Fibroblast of lung (primary cell): ENCODE measurements around the gene NCOA7.

ENCODE experiments used
- EZH2 ChIP-seq: IDR thresholded peaks from 2 replicates; pipeline ENCODE4 v1.5.1; 2012; ENCODE audit warnings: low read length, control low read depth, mild to moderate bottlenecking; ENCODE audit errors: missing control alignments
- TF ChIP-seq, protein P1 (sequence below), 2 donors: IDR thresholded peaks in 1 of 2; conservative IDR thresholded peaks in 1 of 2; 1 replicate in 1 of 2; 2 replicates in 1 of 2; pipeline ENCODE4 v1.5.1; 2011 to 2012; ENCODE audit warnings: low read length in 2 of 2, control low read depth in 1 of 2, inconsistent platforms in 1 of 2, low read depth in 1 of 2, mild to moderate bottlenecking in 1 of 2

DNA sequence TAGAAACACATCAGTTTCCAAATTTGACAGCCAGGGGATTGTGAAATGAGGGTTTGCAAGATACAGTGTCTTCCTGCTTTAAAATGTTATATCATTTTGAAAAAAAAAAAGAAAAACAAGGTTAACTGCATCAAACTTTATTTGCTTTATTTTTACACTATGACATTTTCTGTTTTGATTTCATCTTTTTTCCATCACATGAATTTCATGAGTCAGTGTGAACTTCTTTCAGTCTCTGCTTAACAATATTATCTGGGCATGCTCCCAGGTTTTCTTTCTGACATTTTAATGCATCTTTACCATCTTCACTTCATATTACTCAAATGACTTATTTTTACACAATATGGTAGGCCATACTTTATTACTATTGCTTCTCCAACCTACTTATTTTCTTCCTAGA is 1.9 kb downstream of the NCOA7 start:
- TF ChIP-seq, protein P1, sequence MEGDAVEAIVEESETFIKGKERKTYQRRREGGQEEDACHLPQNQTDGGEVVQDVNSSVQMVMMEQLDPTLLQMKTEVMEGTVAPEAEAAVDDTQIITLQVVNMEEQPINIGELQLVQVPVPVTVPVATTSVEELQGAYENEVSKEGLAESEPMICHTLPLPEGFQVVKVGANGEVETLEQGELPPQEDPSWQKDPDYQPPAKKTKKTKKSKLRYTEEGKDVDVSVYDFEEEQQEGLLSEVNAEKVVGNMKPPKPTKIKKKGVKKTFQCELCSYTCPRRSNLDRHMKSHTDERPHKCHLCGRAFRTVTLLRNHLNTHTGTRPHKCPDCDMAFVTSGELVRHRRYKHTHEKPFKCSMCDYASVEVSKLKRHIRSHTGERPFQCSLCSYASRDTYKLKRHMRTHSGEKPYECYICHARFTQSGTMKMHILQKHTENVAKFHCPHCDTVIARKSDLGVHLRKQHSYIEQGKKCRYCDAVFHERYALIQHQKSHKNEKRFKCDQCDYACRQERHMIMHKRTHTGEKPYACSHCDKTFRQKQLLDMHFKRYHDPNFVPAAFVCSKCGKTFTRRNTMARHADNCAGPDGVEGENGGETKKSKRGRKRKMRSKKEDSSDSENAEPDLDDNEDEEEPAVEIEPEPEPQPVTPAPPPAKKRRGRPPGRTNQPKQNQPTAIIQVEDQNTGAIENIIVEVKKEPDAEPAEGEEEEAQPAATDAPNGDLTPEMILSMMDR (conservative IDR thresholded peaks at IDR 0.05 in 1 of 2, IDR thresholded peaks at IDR 0.05 in 1 of 2; ENCODE audit: low read depth in 1 of 2, low read length in 2 of 2) = no peak
- no peak for TF ChIP-seq EZH2
